Measurements from ENCODE around the gene KRT28. TPM values are rescaled to one million over a fixed set of nuclear protein-coding genes. Genes with fewer than 3 reads are reported as not detected.

The KRT28 gene
- not detected in 2 replicates for total RNA-seq

DNA sequence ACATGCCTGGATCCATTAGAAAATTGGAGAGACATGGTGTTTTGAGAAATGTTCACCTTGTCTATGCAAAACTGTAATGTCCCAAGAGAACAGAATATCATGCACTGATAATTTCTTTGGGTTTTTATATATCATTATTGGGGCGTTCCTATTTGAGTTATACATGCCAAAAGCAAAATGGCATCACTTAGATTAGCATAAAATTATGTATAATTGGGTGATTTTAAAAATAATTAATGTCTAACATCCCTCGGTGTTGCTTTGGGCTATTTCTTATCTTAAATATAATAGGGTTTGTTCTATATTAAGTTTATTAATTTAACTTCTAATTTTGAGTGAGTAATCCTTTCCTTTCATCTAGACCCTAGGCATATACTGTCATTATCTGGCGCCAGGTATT lies at the start of gene KRT28:
Gene KRT28 (minus strand): TSS at position 101 of the 400 bp plus-strand sequence. CDS start 66 bp downstream, at position 35.

DNA sequence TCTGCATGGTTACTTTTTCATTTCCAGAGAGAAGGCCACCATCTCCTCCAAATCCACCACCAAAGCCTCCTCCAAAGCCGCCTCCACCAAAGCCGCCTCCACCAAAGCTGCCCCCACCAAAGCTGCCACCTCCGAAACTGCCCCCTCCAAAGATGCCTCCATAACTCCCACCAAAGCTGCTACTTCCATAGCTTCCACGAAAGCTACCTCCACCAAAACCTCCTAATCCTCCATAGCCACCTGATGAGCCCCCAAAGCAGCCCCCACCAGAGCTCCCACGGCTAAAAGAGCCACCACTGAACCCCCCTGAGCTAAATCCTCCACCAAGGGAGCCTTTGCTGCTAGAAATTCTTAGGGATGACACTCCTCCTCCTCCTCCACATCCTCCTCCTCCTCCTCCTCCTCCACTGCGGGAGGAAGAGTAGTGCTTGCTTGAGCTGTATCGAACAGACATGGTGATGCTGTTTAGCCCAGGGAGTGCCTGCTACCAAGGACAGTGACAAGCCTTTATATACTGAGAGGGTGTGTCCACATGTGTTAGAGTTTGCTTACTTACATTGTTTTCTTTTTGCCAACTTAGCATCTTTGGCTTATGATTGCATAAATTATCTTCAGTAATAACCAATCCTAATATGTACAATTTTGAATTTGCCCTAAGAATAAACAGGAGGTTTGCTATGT lies 22.5 kb upstream of the KRT28 start, which contains the start of gene KRT10:
Gene KRT10 (minus strand): TSS at position 483 of the 681 bp plus-strand sequence. CDS start 29 bp downstream, at position 454.

DNA sequence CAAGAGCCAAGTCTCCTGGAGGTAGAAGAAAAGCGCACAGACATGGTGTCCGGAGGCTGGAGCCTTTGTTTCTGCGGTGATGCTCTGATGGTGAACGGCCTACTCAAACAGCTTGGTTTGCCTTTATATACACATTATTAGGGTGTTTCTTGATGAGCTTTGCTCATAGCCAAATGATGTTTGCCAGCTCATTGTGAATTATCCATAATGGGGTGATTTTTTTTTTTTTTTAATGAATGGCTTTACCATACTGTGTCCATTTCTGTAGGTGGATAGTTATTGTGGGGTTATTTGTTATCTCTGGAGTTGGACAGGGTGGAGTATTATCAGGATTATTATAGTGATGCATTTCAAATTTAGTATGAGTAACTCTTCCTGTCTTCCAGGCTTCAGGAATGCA lies 17.3 kb downstream of the KRT28 start, which contains the start of gene KRT27:
Gene KRT27 (minus strand): TSS at position 101 of the 400 bp plus-strand sequence. CDS start 57 bp downstream, at position 44.

DNA sequence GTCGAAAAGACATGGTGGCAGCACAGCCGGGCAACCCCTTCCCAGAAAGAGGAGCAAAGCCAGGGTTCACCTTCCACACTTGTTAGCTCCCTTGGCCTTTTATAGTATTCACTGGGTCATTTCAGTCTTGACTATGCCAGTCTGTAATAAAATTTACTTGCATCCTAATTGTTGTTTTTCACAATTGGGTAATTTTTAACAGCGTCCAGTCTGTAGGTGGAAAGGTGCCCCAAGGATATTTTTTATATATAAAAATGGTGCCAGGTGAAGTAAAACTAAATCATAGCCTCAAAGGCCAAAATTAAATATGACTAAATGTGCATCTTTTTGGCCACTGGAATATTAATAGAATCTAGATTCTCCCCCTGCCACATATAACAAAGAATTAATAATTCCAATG lies 27.7 kb downstream of the KRT28 start, which contains the start of gene KRT26:
Gene KRT26 (minus strand): TSS at position 101 of the 400 bp plus-strand sequence. CDS start 88 bp downstream, at position 13.

GRCh38 chr17:40755231-40755630 lies 44.5 kb downstream of the KRT28 start, which contains the start of gene KRT25:
KRT25 (minus strand) TSS chr17:40755331; CDS start chr17:40755271, 60 bp downstream.

Other genes starting within 250 kb of the KRT28 start
- gene CCR7, start 234.5 kb downstream of the KRT28 start, total RNA-seq, result not detected in 2 replicates
- gene SMARCE1, start 152.1 kb downstream of the KRT28 start, total RNA-seq, result 89.4 and 93.0 TPM in 2 replicates
- under 0.01 TPM in 1 of 2 replicates, not detected in the other for gene KRT222, start 134.8 kb downstream of the KRT28 start, total RNA-seq
- not detected in 2 replicates for gene KRT24, start 96.2 kb downstream of the KRT28 start, total RNA-seq
- not detected in 2 replicates for gene KRT25, start 44.6 kb downstream of the KRT28 start, total RNA-seq
- not detected in 2 replicates for gene KRT26, start 27.8 kb downstream of the KRT28 start, total RNA-seq
- not detected in 2 replicates for gene KRT27, start 17.4 kb downstream of the KRT28 start, total RNA-seq
- gene KRT10, start 22.7 kb upstream of the KRT28 start, total RNA-seq, result 2.2 and 4.3 TPM in 2 replicates
- not detected in 2 replicates for gene KRT12, start 67.3 kb upstream of the KRT28 start, total RNA-seq
- not detected in 2 replicates for gene KRT20, start 85.3 kb upstream of the KRT28 start, total RNA-seq
- 0.16 and 1.1 TPM in 2 replicates for gene KRT23, start 137.7 kb upstream of the KRT28 start, total RNA-seq
- gene KRT39, start 167.0 kb upstream of the KRT28 start, total RNA-seq, result 0.16 and 0.17 TPM in 2 replicates
- gene KRT40, start 184.4 kb upstream of the KRT28 start, total RNA-seq, result not detected in 2 replicates
- gene KRTAP3-3, start 194.2 kb upstream of the KRT28 start, total RNA-seq, result not detected in 2 replicates
- not detected in 2 replicates for gene KRTAP3-2, start 199.9 kb upstream of the KRT28 start, total RNA-seq
- not detected in 2 replicates for gene KRTAP3-1, start 209.2 kb upstream of the KRT28 start, total RNA-seq
- not detected in 2 replicates for gene KRTAP1-5, start 227.2 kb upstream of the KRT28 start, total RNA-seq
- not detected in 2 replicates for gene KRTAP1-4, start 230.2 kb upstream of the KRT28 start, total RNA-seq
- not detected in 2 replicates for gene KRTAP1-3, start 234.9 kb upstream of the KRT28 start, total RNA-seq
- not detected in 2 replicates for gene KRTAP1-1, start 241.5 kb upstream of the KRT28 start, total RNA-seq
- gene KRTAP2-1, start 247.4 kb upstream of the KRT28 start, total RNA-seq, result not detected in 2 replicates

Measured in bronchial smooth muscle cell (primary cell).